ENCODE results near the gene JADE1.

The JADE1 gene

GRCh38 chr4:128803783-128804182 is 5.7 kb upstream of the JADE1 start:
- POLR2A ChIA-PET = no interaction called here
- CTCF ChIA-PET = no interaction called here
- Histone ChIP-seq H3K9me3 (ENCODE audit: control insufficient read depth, insufficient read depth, low read depth, low read length) (no peaks in the 10 kb centered on the region), H3K27ac (ENCODE audit: extremely low read depth, low read depth, low read length) (no peak overlapping the region), H3K36me3 (ENCODE audit: control insufficient read depth in 2 of 2, insufficient read depth in 1 of 2, low read length in 2 of 2) (no peaks in the 10 kb centered on the region), H3K4me1 (ENCODE audit: control insufficient read depth, insufficient read depth, low read length) (no peaks in the 10 kb centered on the region), H3K4me3 (ENCODE audit: low read depth, low read length) (no peak overlapping the region)
- TF ChIP-seq ZNF677 (tag by site-specific recombination; IDR thresholded peaks at IDR 0.05) (no peak), ZNF274 (IDR thresholded peaks at IDR 0.05; ENCODE audit: low read length) (no peak), ZNF274 (tag by site-specific recombination; IDR thresholded peaks at IDR 0.05; ENCODE audit: borderline replicate concordance) (no peak), ZNF184 (tag by site-specific recombination; IDR thresholded peaks at IDR 0.05) (no peak)

- Histone ChIP-seq H3K9me3 (ENCODE audit: control insufficient read depth, insufficient read depth, low read depth, low read length) (no peaks in the 10 kb centered on the region), H3K4me3 (ENCODE audit: low read depth, low read length) (peak overlapping the region; percentile 71), H3K4me1 (ENCODE audit: control insufficient read depth, insufficient read depth, low read length) (no peaks in the 10 kb centered on the region), H3K27ac (ENCODE audit: extremely low read depth, low read depth, low read length) (peak overlapping the region; percentile 95), H3K36me3 (ENCODE audit: control insufficient read depth in 2 of 2, insufficient read depth in 1 of 2, low read length in 2 of 2) (no peaks in the 10 kb centered on the region)
- ChIA-PET CTCF (interaction anchor here (1.2 kb wide), 1 partner anchor 256 kb away, joined by 4 read pairs; no protein-coding TSS in a partner anchor), POLR2A (interaction anchor here (0.7 kb wide), 1 partner anchor 355 kb away, joined by 8 read pairs; no protein-coding TSS in a partner anchor)
- TF ChIP-seq PATZ1 (tag by site-specific recombination; IDR thresholded peaks at IDR 0.05) (0 out of 2 replicates have a peak, but pooled peaks have one; percentile 16), ZNF529 (tag by site-specific recombination; IDR thresholded peaks at IDR 0.05; ENCODE audit: insufficient replicate concordance) (no peak), ZNF335 (tag by site-specific recombination; conservative IDR thresholded peaks at IDR 0.05) (peak; percentile 67), ATF2 (tag by site-specific recombination; IDR thresholded peaks at IDR 0.05; ENCODE audit: low read depth) (peak; percentile 3; the same call in 1 of the 2 replicates), ZNF362 (tag by site-specific recombination; IDR thresholded peaks at IDR 0.05) (peak; percentile 92), ZNF350 (tag by site-specific recombination; IDR thresholded peaks at IDR 0.05) (no peak)
Observed at GRCh38 chr4:128810331-128810870, 901 bp downstream of the JADE1 start.

GRCh38 chr4:128810871-128811570 is 1.5 kb downstream of the JADE1 start:
- Histone ChIP-seq H3K4me1 (ENCODE audit: control insufficient read depth, insufficient read depth, low read length) (no peaks in the 10 kb centered on the region), H3K36me3 (ENCODE audit: control insufficient read depth in 2 of 2, insufficient read depth in 1 of 2, low read length in 2 of 2) (no peaks in the 10 kb centered on the region), H3K9me3 (ENCODE audit: control insufficient read depth, insufficient read depth, low read depth, low read length) (no peaks in the 10 kb centered on the region), H3K4me3 (ENCODE audit: low read depth, low read length) (peak overlapping the region; percentile 71), H3K27ac (ENCODE audit: extremely low read depth, low read depth, low read length) (peak overlapping the region; percentile 95)
- ChIA-PET CTCF (interaction anchor here (0.6 to 1.0 kb wide), 4 partner anchors 35 to 359 kb away, joined by 3 read pairs; no protein-coding TSS in a partner anchor), POLR2A (interaction anchor here (1.0 to 2.2 kb wide), 6 partner anchors 10 to 930 kb away, joined by 3 to 13 read pairs (median 6); no protein-coding TSS in a partner anchor)
- no peak for TF ChIP-seq ZNF626 (tag by site-specific recombination; IDR thresholded peaks at IDR 0.05)
- TF ChIP-seq ZFP41 (tag by site-specific recombination; IDR thresholded peaks at IDR 0.05; ENCODE audit: borderline replicate concordance) = no peak
- peak; percentile 83 for TF ChIP-seq EGR2 (tag by site-specific recombination; IDR thresholded peaks at IDR 0.05; ENCODE audit: low read depth)
- TF ChIP-seq ZNF121 (tag by site-specific recombination; IDR thresholded peaks at IDR 0.05) = no peak
- TF ChIP-seq ZNF580 (tag by site-specific recombination; IDR thresholded peaks at IDR 0.05) = no peak
- TF ChIP-seq TSHZ1 (tag by site-specific recombination; IDR thresholded peaks at IDR 0.05; ENCODE audit: borderline replicate concordance) = peak; percentile 13; the same call in 1 of the 2 replicates
- 0 out of 2 replicates have a peak, but pooled peaks have one; percentile 8 for TF ChIP-seq ZNF623 (tag by site-specific recombination; IDR thresholded peaks at IDR 0.05)
- peak; percentile 44; the same call in 1 of the 2 replicates for TF ChIP-seq INSM2 (tag by site-specific recombination; IDR thresholded peaks at IDR 0.05)

All from HEK293 (cell line).